Neural progenitor cell (in vitro differentiated cells): ENCODE measurements around the gene NFIL3.

Source experiments
- EZH2phosphoT487 ChIP-seq: fragments of 200-600 bp; sonication (generic); IDR thresholded peaks from 2 replicates; pipeline ENCODE4 v1.6.1; 2017; ENCODE audit warnings: antibody characterized with exemption
- TF ChIP-seq, protein P1 (sequence below): fragments of 200-600 bp; sonication (generic); IDR thresholded peaks from 2 replicates; pipeline ENCODE4 v1.5.1; 2017; ENCODE audit warnings: antibody characterized with exemption, mild to moderate bottlenecking

- TF ChIP-seq EZH2phosphoT487, result no peak
- TF ChIP-seq, protein P1, sequence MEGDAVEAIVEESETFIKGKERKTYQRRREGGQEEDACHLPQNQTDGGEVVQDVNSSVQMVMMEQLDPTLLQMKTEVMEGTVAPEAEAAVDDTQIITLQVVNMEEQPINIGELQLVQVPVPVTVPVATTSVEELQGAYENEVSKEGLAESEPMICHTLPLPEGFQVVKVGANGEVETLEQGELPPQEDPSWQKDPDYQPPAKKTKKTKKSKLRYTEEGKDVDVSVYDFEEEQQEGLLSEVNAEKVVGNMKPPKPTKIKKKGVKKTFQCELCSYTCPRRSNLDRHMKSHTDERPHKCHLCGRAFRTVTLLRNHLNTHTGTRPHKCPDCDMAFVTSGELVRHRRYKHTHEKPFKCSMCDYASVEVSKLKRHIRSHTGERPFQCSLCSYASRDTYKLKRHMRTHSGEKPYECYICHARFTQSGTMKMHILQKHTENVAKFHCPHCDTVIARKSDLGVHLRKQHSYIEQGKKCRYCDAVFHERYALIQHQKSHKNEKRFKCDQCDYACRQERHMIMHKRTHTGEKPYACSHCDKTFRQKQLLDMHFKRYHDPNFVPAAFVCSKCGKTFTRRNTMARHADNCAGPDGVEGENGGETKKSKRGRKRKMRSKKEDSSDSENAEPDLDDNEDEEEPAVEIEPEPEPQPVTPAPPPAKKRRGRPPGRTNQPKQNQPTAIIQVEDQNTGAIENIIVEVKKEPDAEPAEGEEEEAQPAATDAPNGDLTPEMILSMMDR, result no peak
Measured at GRCh38 chr9:91428436-91428835, 4.8 kb upstream of the NFIL3 start.
